Spleen (tissue), 7 donors: ENCODE measurements around the gene GAL3ST1.

ENCODE experiments used
- CTCF ChIP-seq, 11 experiments: fragments of 200-600 bp in 7 of 11; fragments of 450-650 bp in 4 of 11; sonication (generic) in 4 of 11; IDR thresholded peaks in 8 of 11; conservative IDR thresholded peaks in 3 of 11; 1 replicate in 7 of 11; 2 replicates in 4 of 11; pipeline versions ENCODE4 v1.4.0 to v1.8.0; 2016 to 2021; ENCODE audit warnings: antibody characterized with exemption in 11 of 11, inconsistent platforms in 4 of 11, mild to moderate bottlenecking in 1 of 11
- POLR2AphosphoS5 ChIP-seq, 3 donors: sonication (generic); formaldehyde crosslinking; IDR thresholded peaks; one replicate each; pipeline ENCODE4 v1.5.1; 2017; ENCODE audit warnings: antibody characterized with exemption in 3 of 3
- donor health status: DM: no; HTN: no; CAD: no; lungs with moderate emphysema.
- donor health status: DM: no; HTN: no; CAD: no.
- donor health status: DM: no; HTN: no; CAD: no.

DNA sequence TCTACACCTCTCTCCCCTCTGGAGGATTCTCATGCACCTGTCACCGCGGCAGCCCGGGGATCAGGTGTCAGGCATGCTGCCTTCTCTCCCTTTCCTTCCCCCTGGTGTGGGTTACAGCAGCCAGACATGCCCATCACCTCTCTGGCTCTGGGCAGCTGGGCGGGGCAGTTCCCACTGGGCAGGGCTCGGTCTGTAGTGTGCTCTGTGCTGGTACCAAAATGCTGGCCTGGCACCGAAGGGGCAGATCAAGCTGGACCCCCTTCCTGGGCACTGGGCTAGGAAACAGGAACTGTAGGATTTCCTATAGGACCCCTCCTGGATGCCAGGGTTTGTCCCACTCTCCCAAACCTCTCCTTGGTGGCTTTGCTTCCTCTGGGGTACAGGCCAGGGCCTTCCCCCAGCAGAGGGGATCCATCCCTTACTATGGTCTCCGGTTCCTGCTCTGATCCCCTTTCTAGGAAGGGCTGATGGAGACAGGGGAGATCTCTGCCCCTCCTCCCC is 821 bp downstream of the GAL3ST1 start:
- TF ChIP-seq CTCF (IDR thresholded peaks at IDR 0.05 in 8 of 11, conservative IDR thresholded peaks at IDR 0.05 in 3 of 11) (no peak), POLR2AphosphoS5 (IDR thresholded peaks at IDR 0.05) (no peak)
